Fibroblast of skin of left quadriceps (primary cell): ENCODE measurements around the gene MACF1.
"Not testable (repeated sequence)": the region's sequence is repeated elsewhere in the genome, so short reads cannot be mapped to it uniquely, and the experiment has no call there.

Source experiments
- DNase-seq, 2 experiments: peaks; one replicate each; pipeline ENCODE4 v3.0.0-alpha.2; 2013; ENCODE audit warnings: low read depth in 2 of 2

The MACF1 gene

GRCh38 chr1:39492118-39493042, 287.9 kb downstream of the MACF1 start:
- DNase-seq = not testable (repeated sequence)

GRCh38 chr1:39493043-39493810, 288.7 kb downstream of the MACF1 start:
- DNase-seq = not testable (repeated sequence)

DNA sequence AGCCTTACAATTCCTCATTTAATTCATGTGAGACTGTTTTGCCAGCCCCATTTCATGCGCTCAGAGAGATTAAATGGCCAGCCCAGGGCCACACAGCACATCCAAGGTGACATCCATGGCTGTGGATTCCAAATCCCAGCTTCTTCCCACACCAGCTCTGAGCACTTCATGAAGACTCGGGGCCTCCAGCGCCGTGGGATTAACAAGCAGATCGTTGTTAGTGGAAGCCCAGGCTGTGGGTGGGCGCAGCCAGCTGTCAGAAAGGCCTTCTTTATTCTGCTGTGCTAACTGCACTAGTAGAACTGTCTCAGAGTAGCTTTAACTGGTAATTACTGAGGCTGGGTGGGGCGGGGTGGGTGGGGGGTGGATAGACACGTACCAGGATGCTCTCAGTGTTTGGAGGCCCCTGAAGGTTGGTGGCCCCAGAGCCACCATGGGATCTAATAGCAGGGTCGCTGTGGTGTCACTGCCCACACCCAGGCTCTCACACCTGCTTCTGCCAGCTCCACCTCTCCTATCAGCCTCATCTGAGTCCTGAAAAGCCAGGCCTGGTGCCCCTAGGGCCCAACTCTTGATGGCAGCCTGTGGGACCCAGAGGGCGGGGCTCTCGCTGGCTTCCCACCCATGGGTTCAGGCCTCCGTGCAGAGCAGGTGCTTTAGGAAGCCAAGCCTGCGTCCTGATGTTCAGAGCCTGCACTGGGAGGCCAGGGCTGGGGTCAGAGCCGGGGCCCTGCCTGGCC, 290.3 kb downstream of the MACF1 start:
- no peak for DNase-seq

DNA sequence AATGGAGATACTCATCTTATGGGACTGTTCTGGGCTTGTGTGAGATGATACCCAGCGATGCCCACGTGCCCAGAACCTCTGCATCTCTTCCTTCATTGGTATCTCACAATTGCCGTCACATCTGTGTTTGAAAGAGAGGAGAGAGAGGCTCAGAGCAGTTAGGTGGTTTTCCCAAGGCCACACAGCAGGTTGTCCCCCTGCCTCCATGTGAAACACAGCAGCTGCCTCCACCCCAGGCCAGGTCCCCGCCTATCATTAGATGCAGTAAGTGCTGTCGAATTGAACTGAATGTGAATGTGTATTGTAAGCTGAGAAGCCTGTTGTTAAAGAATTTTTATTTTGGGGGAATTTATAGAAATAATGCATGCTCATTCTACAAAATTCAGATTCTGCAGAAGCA, 292.0 kb downstream of the MACF1 start:
- DNase-seq = not testable (repeated sequence)

- DNase-seq = no peak
Observed at GRCh38 chr1:39497585-39497984, 293.1 kb downstream of the MACF1 start.

GRCh38 chr1:39498096-39498710, 293.7 kb downstream of the MACF1 start:
- DNase-seq = not testable (repeated sequence)

DNA sequence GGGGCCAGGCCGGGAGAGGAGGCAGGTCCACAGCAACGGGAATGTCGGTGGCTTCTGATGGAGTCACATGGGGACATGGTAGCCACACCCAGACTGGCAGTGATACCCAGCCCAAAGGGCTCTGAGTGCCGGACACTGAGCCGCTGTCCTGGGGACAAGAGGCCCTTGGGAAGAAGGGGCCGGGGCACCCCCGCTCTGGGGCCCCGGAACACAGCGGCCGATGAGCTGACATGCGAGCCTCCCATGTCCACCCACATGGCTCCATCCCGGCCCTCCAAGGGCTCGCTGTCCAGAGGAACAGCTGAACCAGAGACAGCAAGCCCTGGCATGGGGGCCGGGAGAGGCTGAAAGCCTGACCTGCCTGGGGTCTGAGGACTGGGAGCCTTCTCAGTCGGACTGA, 294.3 kb downstream of the MACF1 start:
- DNase-seq = not testable (repeated sequence)

DNA sequence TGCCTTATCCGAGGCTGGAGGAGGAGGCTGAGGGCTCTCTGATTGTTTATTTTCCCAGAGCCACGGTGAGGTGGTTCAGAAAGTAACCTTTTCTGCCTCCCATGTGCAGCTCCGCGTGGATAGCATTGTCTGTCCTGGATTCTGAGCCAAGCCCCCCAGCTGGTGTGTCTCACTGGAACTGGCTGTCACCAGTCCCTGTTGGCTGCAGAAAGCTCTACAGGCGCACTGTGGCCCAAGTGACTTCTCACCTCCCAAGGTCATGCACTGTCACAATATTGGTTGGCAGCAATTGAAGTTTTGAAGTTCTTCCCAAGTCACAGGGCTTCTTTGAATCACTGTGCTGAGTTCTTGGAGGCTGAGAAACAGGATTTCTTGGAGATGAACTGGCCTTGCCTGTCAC, 295.2 kb downstream of the MACF1 start:
- no peak for DNase-seq

GRCh38 chr1:39500862-39501389, 296.4 kb downstream of the MACF1 start:
- no peak for DNase-seq

DNA sequence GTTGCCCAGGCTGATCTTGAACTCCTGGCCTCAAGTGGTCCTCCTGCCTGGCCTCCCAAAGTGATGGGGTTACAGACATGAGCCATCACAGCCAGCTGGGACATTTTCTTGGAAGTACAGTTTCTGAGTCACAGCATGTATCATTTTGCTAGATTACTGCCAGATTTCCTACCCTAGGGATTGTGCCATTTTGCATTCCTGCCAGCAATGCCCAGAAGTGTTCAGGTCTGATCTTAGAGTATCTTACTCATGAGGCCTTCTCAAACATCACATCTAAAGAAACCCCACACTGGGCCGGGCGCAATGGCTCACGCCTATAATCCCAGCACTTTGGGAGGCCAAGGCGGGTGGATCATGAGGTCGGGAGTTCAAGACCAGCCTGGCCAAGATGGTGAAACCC, 297.2 kb downstream of the MACF1 start:
- no peak for DNase-seq

DNA sequence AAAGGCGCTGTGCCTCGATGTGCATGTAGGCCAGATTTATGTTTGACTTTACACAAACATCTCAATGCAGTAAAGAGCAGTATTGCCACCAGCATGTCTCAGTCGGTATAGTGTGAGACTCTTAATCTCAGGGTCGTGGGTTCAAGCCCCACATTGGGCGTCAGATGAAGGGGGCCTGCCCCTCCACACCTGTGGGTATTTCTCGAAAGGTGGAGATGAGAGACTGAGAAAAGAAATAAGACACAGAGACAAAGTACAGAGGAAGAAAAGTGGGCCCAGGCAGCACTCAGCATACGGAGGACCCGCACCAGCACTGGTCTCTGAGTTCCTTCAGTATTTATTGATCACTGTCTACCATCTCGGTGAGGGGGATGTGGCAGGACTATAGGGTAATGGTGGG, 299.9 kb downstream of the MACF1 start:
- not testable (repeated sequence) for DNase-seq

DNA sequence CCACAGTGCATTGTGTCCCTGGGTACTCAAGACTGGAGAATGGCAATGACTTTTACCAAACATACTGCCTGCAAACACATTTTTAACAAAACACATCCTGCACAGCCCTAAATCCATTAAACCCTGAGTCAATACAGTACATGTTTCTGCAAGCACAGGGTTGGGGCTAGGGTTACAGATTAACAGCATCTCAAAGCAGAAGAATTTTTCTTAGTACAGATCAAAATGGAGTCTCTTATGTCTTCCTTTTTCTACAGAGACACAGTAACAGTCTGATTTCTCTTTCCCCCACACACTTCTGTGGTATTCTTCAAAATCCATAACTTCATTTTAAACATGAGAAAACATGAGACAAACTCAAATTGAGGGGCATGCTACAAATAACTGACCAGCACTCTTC, 300.8 kb downstream of the MACF1 start:
- no peak for DNase-seq

GRCh38 chr1:39507230-39507928, 302.9 kb downstream of the MACF1 start:
- no peak for DNase-seq

DNA sequence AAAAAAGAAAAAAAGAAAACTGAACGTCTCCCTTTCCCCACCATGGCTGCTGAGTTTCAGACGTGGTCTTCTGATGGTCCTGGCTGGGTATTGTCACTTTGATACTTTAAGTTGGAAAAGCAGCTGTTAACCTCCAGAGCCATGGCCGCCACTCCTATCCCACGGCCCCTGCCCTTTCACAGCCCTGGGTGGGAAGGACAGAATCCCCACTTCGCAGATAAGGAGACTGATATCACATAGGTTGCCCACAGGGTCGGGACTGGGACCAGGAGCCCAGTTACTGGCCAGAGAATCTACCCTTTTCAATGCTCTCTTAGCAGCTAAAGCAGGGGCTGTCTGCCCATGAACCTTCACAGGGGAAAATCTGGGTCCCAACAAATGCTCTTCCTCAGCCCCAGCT, 303.8 kb downstream of the MACF1 start:
- DNase-seq = no peak

DNA sequence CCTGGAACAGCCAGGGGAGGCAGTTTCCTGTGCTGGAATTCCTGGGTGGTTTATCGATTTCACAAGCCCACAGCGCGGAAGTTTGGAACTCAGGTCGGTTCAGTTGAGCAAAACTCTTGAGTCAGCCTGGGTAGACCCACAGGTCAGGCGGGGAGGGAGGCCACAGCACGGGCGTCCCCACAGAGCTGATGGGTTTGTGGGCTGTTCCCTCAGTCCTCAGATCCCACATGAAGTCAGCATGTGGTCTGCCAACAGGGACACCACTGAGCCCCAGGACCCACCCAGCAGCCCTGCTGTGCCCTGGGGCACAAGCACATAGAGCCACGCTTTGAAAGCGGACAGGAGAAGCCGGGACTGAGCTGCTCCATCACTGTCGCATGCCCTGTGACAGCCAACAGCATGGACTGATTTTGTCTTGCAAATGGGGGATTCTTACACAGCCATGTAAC, 304.4 kb downstream of the MACF1 start:
- no peak for DNase-seq

GRCh38 chr1:39509360-39510009, 305.0 kb downstream of the MACF1 start:
- DNase-seq = no peak

- DNase-seq = not testable (repeated sequence)
Observed at GRCh38 chr1:39510570-39511186, 306.2 kb downstream of the MACF1 start.

- DNase-seq = not testable (repeated sequence)
Observed at GRCh38 chr1:39511477-39511876, 307.0 kb downstream of the MACF1 start.

GRCh38 chr1:39512234-39512847, 307.8 kb downstream of the MACF1 start:
- DNase-seq = not testable (repeated sequence)
